NCI-H1092 treated with DMSO at 0.1 percent for 48 hours (cell line): Measurements from ENCODE around the gene RIPOR3.
"Not testable (repeated sequence)": the region's sequence is repeated elsewhere in the genome, so short reads cannot be mapped to it uniquely, and the experiment has no call there.

Experiments used
- DNase-seq: peaks from one replicate; lab custom pipeline; 2025; lab: John Stamatoyannopoulos, UW

RIPOR3 gene

DNA sequence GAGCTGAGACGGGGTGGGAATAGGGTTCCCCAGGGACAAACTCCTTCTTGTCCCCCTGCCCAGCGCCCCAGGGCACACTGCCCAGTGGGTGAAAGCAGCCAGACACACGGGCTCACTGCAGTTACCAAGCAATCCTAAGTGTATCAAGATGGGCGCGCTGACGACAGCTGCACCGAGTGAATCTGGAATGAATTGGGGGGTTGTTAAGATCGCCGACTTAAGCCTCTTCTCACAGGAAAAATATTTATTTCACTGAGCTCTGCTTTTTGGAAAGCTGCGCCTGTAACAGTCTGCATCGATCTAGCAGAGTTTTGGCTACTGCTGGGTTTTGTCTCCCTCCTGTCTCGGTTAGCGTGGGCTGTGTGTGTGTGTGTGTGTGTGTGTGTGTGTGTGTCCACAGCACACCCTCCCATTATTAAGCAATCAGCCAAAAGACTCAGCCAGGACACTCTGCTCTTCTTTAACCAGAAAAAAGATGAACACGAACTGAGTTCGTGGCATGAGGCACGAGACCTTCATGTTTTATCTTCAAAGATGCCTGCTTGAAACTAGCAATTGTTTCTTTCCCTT is 35.9 kb downstream of the RIPOR3 start:
- peak; percentile 44 for DNase-seq

DNA sequence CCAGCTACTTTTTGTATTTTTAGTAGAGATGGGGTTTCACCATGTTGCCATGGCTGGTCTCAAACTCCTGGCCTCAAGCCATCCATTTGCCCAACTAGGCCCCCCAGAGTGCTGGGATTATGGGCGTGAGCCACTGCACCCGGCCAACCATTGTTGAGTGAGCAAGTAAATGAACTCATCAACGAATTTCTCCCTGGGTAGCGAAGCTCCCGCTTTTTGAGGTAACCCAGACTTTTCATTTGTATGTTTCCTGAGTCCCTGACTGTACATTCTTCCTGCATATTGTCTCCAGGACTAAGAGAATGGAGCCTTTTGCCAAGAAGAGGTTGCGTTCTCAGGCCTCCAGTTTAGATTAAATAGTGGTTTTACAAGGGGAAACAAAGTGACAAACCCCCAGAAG is 36.4 kb downstream of the RIPOR3 start:
- peak; percentile 16 for DNase-seq

DNA sequence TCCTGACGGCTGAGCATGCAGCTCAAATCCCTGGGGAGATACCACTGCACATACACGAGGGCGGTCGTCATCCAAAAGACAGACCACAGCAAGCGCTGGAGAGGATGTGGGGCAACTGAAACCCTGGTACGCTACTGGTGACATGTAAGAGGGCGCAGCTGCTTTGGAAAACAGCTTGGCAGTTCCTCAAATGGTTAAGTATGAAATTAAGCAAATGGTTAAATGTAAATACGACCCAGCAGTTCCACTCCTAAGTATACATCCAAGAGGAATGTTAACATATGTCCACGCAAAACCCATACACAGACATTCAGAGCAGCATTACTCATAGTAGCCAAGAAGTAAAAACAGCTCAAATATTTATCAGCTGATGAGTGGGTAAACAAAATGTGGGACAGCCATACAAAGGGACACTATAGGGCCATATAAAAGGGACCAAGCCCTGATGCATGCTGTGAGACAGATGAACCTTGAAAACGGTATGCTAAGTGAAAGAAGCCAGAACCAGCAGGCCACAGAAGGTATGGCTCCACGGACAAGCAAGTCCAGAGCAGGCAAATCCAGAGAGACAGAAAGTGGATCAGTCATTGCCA is 38.5 kb downstream of the RIPOR3 start:
- DNase-seq = no peak

DNA sequence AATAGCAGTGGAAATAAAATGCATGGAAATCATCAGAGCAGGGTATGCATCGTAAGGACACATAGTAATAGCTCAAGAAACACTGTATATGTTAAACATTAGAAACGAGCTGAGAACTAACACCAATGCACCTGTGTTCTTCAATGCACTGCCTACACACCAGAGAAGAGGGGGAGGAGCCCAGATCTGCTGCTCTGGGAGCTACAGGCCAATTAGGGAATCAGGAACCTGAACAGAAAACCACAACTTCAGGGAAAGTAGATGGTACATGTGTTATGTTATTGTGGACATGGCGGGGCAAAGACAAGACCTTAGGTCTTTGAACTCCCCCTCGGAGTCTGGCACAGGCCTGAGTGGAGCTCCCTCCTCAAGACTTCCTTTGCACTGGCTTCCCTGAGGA is 39.7 kb downstream of the RIPOR3 start:
- no peak for DNase-seq

DNA sequence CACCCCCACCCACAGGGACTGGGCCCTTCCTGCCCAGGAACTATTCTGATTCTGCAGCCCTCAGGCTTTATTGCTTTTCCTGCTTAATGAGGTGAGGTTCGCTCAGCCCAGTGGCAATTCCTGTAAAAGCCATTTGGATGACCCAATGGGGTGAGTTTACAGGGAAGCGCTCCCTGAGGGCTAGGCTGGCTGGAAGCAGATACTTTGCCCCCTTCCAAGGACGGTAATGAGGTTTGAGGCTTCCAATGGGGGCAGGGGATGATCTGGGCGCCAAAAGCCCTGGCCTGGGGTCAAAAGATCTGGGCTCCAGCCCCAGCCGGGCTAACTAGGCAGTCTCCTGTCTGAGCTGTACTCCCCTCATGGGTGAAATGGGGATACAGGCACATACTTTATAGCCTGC is 41.8 kb downstream of the RIPOR3 start:
- DNase-seq = no peak

DNA sequence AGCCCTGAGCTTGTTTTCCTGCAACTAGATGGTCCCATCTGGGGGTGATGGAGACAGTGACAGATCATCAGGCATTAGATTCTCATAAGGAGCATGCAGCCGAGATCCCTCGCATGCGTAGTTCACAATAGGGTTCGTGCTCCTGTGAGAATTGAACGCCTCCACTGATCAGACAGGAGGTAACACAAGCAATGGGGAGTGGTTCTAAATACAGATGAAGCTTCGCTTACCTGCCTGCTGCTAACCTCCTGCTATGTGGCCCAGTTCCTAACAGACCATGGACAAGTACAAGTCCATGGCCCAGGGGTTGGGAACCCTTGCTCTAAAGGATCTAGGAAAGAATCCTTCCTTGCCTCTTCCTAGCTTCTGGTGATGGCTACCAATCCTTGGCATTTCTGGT is 42.7 kb downstream of the RIPOR3 start:
- DNase-seq = no peak

DNA sequence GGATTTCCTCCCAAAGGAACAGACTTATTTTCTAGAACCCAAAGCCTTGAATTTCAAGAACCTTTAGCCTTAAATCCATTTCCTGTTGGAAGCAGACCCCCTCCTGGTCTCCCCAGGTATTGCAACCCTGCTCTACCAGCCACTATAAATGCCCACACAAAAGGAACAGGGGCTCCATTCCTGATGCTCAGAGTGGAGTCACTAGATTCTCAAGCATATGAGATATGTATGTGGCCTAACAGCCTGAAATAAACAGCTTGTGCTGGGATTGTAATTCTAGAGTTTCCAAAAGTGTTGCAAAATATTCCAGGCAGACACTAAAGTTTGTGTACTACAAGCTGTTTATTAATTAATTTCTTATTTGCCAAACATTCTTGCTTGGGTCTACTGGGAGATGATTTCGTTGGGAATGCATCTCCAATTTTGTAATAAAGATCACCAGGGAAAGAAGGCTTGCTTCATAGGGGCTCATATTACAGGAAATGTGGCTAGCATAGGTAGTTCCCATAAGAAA is 44.8 kb downstream of the RIPOR3 start:
- no peak for DNase-seq

DNA sequence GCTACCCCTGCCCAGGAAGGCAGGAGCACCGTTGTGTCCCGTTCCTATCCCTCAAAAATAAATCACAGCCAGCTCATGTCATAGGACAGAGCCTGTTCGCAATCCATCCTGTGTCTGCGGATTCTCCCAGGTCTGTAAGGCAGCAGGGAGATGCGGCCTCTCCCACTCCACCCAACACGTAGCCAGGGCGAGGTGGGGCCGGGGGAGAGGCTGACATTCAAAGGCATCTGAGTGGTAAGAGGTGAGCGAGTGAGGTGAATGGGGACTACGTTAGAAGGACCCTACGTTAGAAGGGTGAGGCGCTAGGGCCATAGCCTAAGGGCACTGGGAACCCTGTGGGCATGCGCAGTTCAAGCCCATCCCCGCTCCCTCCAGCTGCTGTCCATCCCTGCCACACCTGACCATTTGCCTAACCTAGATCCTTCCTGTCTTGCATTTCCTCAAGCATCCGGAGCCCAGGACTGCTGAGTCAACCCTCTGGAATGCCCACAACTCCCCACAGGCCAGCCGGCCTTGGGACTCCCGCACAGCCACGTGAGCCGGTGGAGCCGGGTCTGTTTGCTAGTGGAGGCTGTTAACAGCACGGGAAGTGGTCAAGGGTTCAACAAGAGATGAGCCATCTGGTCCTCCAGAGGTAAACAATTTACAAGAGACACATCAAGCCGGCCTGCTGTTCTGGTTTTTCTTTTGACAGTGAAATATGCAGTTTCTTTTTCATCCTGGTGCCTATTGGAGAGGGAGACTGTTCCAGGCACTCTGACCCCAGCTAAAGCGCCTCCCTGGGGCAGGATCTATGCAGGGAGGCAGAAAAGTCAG is 45.9 kb downstream of the RIPOR3 start:
- no peak for DNase-seq

DNA sequence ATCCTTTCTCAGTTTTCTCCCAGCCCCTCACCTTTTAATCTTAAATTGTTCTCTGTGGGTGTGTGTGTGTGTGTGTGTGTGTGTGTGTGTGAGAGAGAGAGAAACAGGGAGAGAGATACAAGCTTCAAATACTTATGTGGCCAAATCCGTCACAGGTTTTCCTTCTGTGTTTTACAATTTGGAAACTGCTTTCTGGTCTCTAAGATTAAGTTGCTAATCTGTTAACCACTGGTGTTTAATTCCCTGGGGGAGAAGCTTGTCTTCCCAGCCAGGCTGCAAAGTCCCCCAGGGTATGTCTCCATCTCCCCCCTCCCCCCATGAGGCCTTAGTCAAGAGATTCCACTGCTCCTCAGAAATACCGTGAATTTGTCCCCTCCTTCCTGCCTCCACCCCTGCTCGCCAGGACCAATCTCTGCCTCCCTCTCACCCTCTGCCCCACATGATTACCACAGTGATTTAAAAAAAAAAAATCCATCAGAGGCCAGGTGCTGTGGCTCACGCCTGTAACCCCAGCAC is 49.0 kb downstream of the RIPOR3 start:
- no peak for DNase-seq

DNA sequence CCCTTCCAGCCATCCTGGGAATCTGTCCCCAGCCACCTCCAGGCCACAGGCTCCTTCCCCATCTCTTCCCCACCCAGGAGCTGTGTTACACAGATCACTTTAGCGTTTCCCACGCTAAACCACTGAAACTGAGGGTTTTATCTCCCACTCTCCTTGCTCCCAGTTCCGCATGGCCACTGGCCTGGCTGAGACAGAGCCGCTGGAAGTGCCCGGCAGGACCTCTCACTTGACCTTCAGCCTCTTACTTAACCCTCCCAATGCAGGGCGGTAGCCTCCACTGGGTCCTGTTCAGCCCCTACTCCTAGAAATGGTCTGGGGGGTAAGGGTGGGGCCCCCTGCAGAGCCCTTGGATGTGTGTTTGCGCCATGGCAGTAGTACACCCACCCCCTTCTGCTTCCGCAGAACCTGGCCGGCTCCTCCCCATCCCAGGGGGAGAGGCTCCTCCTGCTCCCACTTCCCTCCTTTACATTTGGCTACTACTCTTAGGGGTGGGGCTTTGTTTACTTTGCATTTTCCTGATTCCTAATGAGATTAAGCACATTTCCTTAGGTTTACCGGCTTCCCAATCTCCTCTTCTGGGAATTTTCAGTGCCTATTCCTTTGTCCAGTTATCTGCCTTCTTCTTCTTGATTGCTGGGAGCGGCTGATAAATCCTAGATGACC is 49.6 kb downstream of the RIPOR3 start:
- not testable (repeated sequence) for DNase-seq

DNA sequence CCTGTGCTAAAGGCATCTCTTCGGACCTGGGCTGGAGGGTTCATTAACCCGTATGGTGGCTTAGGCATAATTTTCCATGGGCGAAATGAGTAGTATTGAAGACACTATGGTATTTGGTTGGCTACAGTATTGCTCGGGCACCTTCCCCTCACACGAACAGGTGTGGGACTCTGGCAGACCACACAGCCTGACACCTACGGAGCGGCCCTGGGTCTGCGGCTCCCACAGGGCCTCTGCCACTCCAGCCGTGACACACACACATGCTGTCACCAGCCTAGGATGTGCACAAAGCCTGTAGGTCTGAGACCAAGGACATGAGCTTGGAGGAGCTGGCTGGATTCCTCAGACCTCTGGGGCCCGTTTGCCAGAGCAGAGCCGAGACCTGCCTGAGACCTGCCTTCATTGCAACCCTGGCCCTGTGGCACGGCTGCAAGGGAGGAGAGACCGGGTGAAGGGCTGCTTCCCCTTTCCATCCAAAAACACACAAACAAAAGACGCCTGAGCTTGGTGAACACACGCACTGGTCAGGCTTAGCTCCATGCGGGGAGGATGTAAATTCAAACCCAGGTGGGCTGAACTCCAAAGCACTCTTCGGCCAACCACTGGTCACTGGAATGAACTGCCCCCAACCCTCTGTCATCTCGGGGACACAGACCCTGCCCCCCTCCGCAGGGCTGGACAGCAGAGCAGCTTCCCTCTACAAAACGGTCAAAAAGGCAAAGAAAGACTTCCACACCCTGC is 51.2 kb downstream of the RIPOR3 start:
- DNase-seq = not testable (repeated sequence)

DNA sequence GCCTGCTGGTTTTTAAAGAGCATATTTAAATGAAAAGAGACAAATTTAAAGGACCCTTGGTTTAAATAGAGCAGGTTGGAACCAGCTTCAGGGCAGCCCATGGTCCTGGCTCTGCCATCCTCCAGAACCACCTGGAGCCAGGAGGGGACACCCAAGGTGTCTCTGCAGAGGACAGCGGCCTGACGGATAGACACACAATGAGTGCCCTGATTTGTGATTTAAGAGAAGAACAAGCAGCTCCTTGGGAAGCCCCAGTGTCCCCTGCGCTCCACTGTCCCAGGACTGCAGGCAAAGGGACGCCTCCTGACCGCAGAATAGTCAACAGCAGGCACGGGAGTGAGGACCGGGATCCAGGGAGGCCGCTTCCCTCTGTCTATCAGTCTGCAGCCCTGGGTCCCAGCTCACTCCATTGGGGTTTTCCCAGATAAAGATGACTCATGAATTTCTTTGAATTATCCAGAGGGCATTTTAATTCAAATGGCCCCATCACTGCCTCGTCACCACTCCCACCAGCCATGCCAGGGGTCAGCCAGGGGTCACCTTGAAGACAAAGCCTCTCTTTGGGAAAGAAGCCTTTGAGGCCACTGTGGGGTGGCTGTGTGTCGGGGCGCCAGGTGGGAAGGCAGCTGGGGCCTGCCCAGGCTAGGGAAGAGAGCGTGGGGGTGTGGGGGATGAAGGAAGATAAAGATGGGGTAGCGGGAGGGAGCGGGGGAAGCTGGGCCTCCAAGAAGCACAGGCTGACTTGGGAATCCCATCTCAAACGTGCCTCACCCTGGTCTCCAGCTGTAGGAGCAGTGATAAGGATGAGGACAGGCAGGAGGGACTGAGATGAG is 53.1 kb downstream of the RIPOR3 start:
- DNase-seq = not testable (repeated sequence)

DNA sequence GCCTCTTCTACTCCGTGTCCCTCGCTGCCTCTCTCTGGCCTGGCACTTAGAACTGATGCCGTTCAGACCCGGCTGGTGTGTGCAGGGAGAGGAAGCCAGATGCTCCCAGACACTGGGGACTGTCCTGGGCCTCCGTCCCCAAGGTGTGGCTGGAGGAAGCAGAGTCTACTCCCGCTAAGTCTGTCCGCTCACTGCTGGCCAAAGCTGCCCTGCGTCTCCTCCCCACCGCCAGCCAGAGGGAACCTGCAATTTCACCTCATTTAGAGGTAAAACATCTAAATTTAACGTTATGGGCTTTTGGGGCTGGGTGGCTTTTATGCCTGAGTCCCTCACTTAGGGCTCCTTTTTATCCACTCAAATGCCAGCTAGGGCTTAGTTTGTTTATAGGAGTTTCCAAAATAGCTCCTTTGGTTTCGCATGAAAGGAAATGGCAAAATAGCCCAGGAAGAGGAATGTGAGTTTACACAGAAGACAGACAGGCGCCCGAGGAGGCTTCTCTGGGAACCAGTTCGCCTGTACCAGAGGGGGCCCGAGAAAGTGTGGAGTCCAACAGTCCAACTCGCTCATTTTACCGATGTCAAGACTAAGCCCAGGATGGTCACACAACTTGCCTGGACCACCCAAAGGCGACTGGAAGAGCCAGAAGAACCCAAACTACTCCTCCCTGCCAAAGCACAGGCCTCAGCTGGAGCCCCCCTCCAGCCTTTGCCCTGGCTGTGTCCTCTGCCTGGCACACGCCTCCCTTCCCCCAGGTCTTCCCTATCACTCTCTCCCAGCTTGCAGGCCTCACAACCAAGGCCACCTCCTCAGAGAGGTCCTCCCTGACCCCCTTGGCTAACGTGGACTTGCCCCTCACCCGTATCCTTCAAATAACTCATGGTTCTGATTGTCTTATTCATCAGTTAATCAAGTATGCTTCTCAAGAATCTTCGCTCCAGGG is 54.5 kb downstream of the RIPOR3 start:
- no peak for DNase-seq

DNA sequence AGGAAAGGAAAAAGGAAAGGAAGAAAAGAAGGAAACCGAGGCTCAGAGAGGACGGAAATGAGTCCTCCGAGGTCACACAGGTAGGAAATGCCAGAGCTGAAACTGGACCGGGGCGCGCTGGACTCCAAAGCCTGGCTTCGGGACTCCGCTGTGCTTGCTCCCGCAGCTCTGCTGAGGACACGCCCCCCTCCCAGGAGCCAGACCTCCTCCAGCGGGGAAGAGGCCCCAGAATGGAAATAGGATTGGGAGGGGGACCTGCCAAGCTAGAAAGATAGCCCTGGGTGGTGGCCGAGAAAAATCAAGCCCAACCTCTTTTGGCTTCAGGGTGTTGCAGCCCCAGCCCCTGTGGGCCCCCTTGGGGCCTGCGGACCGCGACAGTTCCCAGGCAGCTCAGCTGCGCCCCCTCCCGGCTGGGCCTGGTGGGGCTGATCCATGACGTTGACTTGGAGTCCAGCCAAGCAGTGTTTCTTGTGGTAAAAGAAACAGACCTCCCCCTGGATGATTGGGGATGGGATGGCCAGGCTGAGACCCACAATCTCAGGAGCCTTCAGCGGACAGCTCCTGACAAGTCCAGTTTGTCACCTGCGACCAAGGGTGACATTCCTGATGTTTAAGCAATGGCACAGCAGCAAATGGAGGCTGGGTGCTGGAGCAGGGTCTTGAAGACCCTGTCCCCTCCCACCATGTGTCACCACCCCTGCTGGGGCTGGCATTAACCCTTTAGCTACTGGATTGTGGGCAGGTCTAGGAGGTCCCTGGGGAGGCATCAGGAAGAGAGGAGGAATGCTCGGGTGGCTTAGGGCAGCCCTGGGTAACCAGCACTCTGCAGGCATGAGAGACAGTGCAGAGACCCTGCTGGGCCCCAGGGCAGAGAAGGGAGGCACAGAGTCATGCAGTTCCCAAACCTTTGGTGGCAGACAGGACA is 55.4 kb downstream of the RIPOR3 start:
- DNase-seq = peak; percentile 6

DNA sequence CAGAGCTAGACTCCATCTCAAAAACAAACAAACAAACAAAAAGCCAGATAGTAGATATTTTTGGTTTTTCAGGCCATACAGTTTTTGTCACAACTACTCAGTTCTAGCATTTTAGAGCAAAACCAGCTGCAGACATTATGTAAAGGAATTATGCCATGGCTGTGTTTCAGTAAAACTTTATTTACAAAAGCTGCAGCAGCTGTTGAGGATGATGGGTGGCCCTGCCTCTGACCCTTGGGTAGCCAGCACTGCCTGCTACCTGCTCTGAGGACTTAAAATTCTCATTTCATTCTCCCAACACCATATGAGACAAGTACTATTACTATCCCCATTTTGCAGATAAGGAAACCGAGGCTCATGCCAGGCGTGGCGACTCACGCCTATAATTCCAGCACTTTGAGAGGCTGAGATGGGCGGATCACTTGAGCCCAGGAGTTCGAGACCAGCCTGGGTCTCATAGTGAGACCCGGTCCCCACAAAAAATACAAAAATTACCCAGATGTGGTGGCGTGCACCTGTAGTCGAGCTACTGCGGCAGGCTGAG is 56.3 kb downstream of the RIPOR3 start:
- DNase-seq = no peak

DNA sequence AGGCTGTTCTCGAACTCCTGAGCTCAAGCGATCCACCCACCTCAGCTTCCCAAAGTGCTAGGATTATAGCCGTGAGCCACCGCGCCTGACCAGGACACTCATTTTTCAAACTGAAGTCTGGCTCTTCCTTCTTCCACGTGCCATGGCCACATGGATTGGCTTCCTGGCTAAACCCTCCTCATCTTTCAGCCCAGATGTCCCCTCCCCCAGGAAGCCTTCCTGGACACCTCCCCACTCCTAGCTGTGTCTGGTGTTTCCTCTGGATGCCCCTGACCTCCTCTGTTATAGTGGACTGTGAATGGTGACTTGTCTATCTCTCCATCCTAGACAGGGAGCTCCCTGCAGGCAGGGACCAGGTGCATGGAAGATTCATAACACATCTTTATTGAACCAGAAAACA is 57.2 kb downstream of the RIPOR3 start:
- no peak for DNase-seq

DNA sequence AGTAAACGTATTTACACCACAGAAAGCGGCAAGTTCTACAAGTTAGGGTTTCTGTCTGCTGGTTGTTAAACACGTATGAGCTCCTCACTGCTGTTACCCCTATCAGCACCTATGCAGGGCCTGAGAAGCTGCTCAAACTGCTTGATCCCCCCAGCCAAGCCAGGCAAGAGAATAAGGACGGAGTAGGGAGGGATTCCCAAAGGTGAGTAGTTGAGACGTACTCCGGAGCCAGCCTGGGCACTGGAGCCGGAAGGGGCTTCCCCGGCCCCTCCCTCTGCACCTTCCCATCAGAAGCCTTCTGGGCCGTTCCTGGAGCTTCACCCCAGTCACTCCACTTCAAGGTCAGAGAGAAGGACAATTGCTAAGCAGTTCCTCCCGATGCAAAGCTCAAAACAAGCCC is 58.0 kb downstream of the RIPOR3 start:
- DNase-seq = no peak

DNA sequence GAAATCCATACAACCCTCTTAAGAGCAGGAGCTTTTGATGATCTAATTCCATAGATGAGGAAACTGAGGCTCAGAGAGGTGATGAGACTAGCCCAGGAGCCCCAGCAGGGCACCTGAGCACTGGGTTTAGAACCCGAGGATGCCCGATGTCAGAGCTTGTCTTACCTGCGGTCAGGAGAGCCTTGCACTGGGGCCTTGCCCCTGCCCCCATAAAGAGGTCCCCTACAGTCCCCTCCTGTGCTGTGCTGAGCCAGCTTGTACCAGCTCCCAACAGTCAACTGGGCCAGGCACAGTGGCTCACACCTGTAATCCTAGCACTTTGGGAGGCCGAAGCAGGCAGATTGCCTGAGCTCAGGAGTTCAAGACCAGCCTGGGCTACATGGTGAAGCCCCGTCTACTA is 58.6 kb downstream of the RIPOR3 start:
- DNase-seq = no peak
